Activated gamma-delta T cell (primary cell): Measurements from ENCODE around the gene ITPR1.

Experiments used
- DNase-seq: peaks from one replicate; lab custom pipeline; 2025; lab: John Stamatoyannopoulos, UW

The ITPR1 gene

DNA sequence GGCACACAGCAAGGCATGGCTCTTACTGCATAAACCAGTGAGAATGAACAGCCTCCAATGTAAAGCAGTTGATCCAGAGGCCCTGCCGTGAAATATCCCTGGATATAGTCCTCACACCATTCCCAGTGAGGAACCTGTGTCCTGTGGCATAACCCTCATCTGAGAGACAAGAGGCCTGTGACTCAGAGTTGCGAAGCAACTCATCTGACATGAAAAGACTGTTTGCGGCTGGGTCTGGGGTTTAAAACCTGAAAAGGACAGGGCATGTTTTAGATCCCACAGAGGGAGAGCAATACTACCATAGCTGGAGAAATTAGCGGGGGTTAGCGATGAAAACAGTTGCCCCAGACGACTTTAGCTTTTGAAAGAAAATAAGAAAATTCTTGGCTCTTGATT, 320.8 kb downstream of the ITPR1 start:
- DNase-seq: no peak

DNA sequence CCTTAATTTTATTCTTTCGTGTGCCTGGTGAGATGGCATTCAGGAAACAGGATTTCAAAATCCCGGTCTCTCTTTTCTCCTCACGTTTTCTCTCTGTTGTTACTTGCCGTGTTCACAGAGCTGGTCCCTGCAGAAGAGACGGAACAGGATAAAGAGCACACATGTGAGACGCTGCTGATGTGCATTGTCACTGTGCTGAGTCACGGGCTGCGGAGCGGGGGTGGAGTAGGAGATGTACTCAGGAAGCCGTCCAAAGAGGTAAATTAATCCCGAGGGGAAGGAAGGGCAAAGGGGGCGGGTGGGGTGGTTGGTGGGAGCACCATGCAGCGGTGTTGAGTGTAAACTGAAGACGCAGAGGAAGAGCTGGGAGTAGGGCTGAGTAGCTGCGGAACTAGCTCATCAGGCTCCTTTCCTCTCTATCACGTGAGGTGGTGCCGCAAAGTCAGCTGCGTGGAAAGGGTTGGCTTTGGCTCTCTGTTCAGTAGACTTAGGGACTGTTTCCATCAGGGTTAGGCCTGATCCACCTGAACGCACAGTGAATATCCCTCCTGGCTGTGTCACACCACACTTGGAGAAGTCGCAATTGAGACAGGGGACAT, 321.3 kb downstream of the ITPR1 start:
- no peak for DNase-seq

DNA sequence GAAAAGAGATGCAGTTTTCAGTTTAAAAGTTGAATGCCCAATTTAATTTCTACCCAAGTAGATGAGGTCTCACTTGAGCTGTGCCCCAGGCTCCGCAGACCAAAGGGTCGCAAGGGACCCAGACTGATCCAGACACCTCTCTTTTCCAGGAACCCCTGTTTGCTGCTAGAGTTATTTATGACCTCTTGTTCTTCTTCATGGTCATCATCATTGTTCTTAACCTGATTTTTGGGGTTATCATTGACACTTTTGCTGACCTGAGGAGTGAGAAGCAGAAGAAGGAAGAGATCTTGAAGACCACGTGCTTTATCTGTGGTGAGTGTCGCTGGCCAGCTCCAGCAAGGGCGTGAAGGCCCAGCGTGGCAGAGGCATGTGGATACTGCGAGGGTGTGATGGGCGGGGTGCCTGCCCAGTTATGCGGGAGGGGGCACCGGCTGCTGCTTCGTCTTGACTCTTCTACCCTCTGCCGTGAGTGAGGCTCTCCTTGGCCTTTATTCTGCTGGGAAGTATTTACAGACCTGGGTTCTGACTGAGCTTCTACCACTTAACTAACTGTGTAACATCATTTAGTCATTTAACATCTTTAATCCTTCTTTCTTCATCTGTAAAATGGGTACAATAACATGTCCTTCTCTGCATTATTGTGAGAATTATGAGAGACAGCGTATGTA, 321.9 kb downstream of the ITPR1 start:
- DNase-seq: no peak

DNA sequence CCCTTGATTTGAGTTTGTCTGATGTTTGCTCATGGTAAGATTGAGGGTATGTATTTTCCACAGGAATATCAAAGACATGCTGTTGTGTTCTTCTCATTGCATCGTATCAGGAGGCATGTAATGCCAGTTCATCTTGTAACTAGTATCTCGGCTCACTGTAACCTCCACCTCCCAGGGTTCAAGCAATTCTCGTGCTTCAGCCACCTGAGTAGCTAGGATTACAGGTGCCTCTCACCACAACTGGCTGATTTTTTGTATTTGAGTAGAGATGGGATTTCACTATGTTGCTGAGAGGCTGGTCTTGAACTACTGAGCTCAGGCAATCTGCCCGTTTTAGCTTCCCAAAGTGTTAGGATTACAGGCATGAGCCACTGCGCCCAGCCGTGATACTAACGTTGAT, 323.2 kb downstream of the ITPR1 start:
- no peak for DNase-seq

DNA sequence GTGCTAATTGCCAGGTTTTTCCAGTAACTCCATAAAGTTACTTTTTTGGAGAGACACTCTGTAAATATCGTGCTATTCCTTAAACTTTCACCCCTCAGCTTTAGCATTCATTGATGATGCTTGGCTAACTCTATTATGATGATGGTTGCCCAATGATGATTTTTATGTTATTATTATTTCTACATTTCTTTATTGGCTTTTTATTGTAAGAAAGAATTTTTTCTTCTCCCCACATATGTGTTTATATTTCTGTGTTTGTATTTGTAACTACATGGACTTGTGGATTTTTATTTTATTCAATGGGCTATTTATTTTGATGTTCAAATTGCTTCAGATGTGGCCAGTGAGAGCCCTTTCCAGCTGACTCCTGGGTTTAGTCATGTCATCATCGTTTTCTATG, 323.6 kb downstream of the ITPR1 start:
- no peak for DNase-seq

DNA sequence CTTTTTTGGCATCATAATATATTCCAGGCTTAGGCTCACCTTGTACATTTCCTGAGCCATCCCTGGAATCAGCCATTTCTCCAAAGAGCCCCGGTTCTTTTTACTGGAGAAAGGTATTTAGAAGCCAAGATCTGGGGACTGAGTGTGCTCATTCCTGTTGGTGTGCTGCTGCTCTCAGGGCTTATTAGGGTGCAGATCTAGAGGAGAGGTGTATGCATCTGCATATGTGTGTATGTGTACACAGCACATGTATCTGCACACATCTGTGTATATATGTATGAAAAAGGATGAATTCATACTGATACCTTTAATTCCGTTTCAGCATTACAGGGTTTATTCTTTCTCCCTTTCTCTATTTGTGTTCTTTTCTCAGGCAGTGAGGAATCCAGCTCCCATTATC, 324.0 kb downstream of the ITPR1 start:
- DNase-seq: no peak

DNA sequence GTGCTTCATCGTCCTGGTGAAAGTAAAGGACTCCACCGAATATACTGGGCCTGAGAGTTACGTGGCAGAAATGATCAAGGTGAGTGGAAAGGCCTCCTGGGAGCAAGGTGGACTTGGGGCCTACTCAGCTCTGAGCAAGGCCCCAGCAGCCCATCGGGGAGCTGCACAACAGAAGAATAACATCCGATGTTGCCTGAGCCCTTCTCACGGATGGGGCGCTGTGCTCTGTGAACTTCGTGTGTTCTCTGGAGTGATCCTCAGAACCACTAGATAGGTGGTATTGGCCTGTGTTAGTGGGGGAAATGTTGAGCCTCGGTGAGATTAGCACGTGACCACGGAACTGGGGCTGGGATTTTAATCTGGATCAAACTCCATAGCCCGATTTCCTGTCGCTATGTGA, 325.0 kb downstream of the ITPR1 start:
- DNase-seq: no peak

DNA sequence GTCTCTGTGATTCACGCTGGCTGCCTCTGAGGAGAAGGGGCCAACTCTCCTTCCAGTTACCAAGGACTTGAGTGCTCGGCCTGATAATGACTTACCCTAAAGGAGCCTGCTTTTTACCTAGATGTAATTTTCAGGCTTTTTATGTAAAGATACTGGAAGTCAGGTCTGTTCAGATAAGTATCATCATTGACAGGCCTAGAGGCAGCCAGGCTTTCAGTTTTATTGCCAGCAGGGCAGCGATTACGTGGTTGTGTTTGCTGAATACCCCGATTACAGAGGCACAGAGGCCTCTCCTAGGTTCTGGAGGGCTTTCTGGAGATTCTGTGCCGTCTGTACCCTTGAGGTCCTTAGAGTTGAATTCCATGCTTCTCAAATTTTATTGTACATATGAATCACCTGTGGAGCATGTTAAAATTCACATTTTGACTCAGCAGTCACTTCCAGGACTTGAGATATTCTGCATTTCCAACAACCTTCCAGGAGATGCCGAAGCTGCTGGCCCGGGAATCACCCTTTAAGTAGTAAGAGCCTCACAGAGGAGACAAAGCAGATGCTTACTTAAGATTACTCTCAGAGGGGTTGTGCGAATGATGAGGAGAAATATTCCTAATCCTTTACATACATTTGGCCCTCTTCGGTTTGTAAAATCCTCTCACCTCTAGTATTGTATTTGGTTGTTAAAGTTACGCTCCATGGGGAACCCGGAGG, 326.0 kb downstream of the ITPR1 start:
- no peak for DNase-seq

DNA sequence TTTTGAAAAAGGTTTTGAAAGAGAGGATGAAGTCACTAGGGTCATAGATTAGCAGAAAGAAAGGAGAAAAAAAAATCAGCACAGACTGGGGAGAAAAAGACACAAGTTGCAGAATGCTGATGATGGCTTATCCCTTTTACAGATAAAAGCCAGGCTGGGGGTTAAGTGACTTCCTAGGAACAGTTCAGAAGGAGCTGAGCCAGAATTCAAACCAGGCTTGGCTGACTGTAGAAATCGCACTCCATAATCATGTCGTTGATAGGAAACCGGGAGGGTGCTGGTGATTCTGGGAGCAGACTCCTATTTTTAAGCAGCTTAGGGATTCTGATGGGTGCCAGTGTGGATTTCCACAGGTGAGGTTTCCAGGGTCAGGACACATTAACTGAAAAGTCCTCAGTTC, 326.6 kb downstream of the ITPR1 start:
- no peak for DNase-seq

DNA sequence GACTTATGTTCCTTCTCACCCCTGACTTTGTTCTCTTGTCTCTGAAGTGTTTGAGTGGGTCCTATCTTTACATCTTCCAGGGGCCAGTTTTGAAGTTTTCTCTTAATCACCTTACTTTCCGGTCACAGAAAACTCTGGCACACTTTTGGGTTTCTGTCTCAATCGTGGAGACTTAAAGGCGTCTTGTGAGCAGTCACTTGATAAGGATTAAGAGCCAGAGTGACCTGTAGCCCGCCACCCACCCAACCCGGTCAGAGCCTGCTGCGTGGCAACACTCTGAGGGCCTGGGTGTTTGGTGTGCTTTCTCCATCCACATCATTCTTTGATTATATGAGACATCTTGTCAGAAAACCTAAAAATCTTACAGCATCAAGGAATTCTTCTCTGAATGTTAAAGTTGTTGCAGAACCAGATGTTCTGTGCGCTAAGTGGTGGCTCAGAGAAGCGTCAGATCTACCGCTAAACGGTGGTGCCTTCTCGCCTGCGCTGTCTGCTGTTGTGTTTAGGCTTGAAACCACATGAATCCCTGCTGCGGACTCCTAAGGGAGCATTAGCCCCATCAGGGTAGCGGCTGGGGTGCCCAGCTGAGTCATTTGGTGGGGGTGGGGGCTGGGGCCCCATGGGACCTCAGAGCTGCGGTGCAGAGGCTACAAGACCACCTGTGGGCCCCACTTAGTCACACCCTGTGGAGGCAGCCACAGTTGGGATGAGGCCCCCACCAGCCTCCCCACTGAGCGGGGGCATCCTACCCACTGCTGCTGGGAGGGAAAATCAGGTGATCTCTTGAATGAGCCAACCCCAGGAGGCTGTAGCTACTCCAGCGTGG, 327.4 kb downstream of the ITPR1 start:
- DNase-seq: no peak

DNA sequence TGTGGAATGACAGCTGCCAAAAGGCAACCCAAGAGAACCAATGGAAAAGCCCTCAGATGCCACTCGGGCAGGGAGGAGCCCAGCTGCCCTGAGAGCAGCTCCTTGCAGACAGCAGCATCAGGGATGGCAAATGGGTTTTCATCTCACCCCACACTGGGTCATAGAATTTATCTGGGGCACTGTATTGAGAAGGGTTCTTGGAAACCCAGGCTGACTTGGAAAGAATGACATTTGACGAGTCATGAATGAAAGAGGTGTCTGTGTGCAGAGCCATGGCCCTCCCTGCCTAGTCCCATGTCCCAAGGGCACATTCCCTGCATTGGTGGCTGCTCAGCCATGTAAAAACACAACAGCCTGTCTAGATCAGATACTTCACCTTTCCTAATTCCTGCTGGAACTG, 328.2 kb downstream of the ITPR1 start:
- DNase-seq: no peak

DNA sequence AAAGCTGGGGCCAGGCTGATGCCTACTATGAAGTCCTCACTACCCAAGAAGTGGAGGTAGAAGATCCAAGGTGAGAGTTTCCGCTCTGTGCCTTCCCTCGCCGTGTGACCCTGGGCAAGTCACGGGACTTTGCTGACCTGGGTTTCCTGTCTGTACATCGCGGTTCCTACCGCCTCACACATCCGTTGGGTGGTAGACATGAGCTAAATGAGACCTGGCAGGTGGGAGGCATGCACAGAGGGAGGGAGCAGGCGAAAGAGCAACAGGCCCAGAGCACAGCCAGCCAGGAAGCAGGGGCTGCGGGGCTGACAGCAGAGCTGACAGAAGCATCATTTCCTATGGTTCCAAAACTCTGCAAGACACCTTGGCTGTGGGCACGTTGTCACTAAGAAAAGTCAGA, 328.8 kb downstream of the ITPR1 start:
- peak; percentile 57 for DNase-seq

DNA sequence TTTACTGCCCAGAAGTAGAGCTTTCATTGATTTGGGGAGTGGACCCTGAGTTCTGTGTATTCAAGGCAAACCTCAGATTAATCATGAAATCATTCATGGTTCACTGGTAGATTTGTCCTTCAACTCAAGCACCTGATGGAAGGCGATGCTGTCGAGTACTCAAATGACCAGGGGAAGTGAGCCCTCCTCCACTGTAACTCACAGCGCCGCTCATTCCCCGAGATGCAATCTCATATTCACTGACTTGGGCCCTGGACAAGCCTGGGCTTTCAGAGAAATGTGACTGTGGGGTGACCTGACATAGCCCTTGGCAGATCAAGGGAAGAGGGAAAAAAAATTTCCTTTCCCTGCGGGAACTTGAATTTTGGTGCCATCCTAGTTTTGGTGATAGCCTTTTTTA, 329.4 kb downstream of the ITPR1 start:
- DNase-seq: no peak

DNA sequence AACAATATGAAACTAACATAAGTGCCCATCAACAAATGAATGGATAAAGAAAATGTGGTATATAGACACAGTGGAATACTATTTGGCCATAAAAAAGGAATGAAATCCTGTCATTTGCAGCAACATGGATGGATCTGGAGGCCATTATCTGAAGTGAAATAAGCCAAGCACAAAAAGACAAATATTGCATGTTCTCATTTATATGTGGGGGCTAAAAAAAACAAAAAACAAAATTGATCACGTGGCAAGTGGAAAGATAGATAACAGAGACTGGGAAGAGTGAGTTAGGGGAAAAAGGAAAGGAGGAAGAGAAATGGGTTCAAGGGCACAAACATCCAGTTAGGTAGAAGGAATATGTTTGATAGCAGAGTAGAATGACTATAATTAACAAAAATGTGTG, 330.2 kb downstream of the ITPR1 start:
- DNase-seq: no peak

DNA sequence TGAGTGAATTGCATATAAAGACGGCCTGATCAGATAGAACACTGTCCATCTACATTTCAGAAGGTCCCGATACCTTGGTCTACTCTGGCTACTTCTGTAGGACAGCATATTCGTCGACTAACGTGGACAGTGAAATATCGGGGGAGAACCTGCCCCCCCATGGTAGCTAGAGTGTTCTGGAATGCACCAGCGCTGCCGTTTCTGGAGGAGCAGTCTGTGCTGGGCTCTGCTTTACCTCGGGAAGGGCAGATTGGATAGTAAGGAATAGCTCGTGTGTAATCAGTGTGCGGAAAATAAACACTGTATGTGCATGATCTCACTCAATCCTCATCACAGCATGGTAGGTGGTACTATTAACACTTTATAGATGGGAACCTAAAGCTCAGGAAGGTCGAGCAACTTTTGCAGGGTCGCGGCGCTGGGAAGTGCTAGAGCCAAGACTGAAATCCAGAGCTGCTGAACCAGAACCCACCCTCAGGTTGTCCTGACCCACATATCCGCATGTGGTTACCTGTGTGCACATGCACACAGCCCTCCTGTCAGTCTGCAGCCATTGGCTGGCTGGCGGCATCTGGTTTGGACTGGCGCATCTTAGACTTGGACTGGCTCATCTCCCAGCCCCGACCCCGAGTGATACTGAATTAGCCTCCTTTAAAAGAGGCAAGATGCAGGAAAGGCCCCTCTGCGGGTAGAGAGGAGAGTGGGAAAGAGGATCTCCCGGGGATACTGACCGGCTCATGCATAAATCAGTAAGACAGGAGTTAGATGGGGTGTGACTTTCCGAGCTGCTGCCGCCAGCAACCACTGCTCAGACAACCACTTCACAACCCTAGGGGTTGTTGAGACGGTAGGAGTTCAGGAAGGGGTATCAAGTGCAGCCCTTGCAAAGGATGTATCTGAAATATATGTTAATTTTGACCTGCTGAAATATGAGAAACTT, 331.1 kb downstream of the ITPR1 start:
- DNase-seq: no peak

DNA sequence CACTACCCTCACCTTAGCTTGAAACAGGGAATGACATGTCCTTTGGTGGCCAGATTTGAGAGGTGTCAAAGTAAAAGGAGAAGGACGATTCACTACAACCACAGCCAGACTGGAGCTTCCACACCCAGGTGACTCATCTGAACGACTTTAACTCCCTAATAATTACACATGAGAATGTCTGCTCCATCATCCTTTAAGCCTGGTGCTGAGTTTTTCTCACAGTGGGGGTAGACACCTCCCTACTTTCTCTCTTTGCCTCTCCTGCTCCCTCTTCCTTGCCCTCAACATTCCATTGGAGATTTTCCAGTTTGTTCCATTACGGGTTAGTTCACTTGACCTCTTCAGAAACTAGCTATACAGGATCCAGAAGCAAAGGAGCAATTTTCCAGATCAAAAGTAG, 331.8 kb downstream of the ITPR1 start:
- DNase-seq: no peak

DNA sequence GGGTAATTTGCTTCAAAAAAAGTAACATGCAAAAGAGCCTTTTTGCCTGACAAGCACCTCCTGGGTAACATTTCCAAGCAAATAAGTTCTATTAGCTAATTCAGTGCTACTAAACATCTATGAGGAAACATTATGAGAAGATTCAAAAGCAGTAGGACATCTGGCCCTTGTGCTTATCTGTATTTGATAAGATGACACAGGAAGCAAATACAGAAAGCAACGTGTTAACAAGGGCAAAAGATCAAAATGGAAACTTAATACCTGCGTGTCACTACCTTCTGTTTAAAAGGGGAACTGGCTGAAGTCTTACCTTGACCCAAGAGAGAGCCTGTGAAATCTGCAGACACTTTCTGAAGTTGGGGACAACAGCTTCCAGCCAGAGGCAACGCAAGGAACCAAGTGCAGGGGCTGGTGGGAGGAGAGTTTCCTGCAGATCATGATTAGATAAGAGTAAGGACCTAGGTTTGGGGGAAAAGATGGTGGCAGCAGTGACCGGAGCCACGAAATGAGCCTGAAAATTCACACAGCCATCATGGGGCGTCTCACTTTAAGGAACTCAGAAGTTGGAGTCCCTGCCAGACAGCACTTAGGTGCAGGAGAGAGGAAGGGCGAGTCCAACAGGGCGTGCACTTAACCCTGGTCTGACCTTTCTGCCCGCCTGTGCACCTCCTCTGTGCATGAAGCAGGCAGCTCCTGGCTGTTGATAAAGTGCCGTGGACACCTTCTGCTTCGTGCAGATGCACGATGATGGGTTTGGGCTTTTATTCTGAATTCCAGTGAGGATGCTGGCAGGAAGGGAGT, 332.5 kb downstream of the ITPR1 start:
- no peak for DNase-seq

DNA sequence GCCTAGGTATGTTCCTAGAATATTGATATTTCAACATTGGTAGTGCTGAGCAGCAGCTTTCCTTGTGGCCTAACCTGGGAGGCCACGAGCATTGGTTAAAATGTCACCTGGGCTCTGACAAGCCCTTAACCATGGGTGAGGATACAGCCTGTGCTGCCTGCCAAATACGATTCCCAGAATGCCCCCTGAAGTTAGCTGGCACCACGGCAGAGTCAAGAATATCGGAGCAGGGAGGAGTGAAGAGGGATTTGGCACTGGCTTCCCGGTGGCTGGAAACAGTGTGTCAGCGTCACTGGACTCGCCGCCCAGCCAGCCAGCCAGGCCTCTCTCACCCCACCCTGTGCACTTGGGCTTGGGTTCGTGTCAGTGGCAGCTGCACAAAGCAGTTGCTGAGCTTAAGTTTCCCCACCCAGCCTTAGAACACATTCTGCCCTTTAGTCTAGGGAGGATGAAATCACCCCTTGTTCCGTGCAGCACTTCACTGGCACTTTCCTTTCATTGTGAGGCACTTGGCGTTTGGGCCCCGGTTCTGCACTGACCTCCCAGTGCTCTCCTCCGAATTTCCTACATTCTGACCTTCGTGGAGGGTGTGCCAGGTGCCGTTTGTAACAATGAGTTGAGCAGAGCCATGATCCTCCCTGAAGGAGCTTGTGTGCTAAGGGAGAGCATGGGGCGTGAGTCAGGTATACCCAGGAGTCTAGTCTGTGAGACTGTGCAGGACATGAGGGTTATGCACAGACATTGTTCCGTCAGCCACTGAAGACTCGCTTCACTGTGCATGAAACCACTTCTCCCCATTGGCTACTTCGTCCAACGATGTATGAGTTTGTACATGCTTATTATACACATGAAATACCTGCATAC, 333.3 kb downstream of the ITPR1 start:
- no peak for DNase-seq

DNA sequence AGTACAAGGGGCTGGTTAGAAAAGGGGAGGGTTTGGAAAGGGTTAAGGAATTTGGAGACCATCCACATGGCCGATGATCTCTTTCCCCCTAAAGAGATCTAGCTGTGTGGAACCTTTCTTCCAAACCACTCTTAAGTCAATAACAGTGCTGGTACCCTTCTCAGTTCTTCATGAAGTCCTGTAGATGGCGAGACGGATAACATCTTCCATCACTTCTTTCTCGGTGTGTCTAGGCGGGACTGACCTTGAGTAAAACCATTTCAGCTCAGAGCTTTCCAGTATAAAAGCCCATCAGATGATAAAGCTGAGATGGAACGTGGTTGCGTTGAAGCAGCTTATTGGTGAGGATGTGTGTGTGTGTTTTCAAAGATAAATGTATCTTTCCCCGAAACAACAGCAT, 334.6 kb downstream of the ITPR1 start:
- no peak for DNase-seq
